Airway epithelial cell (primary cell): ENCODE data around the gene SELENOM. TPM values are rescaled to one million over a fixed set of nuclear protein-coding genes. Genes with fewer than 3 reads are reported as not detected.

Experiments used
- total RNA-seq: library from RNA; depleted of rRNA; stranded (reverse); fragments of >200 nt; gene quantifications from 2 replicates; pipeline ENCODE4 v1.2.3, GENCODE V29; 2015

The SELENOM gene, protein sequence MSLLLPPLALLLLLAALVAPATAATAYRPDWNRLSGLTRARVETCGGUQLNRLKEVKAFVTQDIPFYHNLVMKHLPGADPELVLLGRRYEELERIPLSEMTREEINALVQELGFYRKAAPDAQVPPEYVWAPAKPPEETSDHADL
- 31.0 and 49.9 TPM in 2 replicates for total RNA-seq

DNA sequence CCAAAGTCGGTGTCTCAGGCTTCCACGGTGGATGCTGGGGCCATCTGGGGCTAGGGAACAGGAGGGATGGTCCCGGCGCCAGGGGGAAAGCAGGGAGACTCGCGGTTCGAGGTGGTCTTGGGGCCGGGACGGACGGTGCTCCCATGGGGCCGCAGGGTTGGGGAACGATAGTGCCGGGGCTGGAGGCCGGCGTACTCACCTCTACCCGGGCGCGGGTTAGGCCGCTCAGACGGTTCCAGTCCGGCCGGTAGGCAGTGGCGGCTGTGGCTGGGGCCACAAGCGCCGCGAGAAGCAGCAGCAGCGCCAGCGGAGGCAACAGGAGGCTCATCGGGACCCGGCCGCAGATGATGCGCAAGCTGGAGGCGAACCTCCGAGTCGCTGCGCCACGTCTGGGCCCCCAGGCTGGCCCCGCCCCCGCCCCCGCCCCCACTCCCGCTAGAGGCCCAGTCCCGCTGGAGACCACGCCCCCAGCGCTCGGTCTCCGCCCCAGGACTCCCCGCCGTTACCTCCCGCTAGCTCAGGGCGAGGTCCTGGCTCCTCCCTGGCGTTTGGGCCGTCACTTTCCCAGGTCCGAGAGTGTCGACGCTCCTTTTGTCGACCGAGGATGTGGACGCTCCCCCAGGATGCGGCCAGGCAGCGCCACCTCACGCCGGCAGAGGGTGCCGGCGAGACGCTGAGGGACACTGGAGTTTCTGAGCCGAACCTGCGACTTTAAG, at the start of gene SELENOM:
SELENOM (minus strand) TSS at position 391 of the 716 bp plus-strand sequence; CDS start at position 328, 63 bp downstream.

DNA sequence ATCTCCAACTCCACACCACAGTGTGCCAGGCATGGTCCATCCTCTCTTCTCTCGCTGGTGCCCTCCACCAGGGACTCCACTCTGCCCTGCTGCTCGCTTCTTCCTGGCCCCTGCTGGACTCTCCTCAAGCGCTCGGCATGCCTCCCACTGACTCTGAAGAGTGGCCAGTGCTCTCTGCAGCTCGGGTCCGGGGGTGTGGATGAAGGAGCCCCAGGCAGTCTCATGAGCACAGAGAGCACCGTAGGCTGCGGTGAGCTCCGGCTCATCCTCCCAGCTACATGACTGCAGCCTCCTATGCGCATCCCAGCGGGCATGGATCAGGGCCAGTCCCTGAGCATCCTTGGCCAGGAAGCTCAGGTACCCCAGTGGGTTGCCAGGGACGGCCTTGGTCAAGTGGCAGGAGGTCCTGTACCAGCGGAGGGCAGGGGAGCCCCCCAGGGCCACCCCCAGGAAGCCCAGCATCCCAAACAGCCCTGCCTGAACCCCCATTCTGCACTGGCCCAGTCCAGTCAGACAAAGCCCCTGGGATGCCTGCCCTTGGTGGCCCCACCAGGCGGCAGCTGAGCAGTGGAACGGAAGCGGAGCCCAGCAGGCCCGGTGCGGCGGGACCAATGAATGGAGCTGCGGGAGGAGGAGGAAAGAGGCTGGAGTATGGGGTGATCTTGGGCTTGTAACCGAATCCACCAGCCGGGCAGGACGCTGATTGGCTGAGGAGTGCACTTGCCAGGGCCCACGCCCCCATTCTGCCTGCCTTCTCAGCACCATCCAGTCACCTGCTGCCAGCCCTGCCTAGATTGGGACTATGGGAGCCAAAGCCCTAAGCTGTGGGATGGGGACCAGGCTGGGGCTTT, 32.7 kb upstream of the SELENOM start, which contains the start of gene PLA2G3:
PLA2G3 (minus strand) TSS at position 643 of the 851 bp plus-strand sequence; CDS start at position 489, 154 bp downstream.

DNA sequence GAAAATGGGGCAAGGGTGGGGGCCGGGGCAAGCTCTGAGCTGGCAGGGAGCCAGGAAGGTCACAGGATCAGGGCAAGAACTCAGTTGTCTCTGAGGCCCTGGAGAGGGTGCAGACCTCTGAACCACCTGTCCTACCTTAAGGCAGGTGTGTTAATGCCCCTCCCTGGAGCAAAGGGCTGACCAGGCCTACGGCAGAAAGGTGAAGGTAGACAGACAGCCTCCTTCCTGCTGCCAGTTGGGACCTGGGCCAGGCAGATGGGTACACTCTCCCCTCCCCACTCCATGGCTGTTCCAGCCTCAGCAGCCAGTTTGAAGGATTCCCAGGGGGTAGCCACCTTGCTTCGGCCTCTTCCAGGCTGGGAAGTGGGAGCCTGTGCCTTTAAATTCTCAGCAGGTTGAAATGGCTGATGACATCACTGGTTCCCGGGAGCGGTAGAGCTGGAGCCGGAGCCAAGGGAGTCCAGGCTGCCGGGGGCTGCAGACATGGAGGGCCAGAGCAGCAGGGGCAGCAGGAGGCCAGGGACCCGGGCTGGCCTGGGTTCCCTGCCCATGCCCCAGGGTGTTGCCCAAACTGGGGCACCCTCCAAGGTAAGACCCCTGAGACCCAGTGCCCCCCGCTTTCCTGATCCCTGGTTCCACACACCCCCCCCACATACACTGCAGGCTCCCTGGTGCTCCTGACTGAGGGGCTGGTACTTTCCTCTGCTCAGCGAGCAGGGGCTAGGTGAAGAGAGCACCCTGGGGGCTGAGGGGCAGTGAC, 15.3 kb upstream of the SELENOM start, which contains the start of gene INPP5J:
INPP5J (plus strand) TSS at position 435 of the 760 bp plus-strand sequence; CDS start at position 484, 49 bp downstream.

DNA sequence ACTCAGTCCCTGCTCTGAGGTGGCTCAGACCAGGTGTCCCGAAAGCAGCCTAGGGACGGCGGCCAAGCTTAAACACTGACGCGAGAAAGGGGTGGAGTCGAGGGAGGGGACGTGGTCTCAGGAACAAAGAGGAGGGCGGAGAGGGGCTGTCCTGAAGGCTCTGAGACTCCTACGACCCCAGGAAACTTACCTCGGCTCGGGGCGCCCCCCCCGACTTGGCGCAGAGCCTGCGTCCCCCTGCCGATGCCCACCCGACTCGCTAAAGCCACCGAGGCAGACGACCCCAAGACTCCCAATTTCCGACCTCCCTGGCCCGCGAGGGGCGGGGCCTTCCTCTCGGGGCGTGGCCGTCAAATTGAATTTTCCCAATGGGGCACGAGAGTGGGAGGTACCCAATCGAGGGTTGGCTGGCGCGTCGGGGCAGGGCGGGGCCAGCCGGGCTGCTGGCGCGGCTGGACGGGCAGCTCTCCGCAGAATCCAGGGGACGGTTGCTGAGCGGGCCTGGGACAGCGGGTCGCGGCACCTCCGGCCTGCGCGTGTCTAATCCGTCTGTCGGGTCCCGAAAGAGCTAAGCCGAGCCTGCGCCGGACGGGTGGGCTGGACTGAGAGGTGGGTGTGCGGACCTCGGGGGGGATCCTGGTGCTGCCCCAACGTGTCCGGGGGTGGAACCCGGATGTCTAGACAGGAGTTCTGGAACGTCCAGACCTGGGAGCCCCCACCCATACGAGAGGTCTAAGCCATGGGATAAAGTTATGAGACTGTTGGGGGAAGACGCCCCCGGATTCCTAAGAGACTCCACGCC, 26.3 kb downstream of the SELENOM start, which contains the start of gene SMTN:
SMTN (plus strand) TSS at position 471 of the 802 bp plus-strand sequence. CDS start 1,941 bp downstream, outside the sequence.

Other genes starting within 250 kb of the SELENOM start
- gene MORC2, start 138.8 kb downstream of the SELENOM start, total RNA-seq = 7.3 and 10.6 TPM in 2 replicates
- 29.3 and 36.5 TPM in 2 replicates for gene TUG1, start 138.3 kb downstream of the SELENOM start, total RNA-seq
- gene SMTN, start 26.2 kb downstream of the SELENOM start, total RNA-seq = 180 and 218 TPM in 2 replicates
- gene INPP5J, start 15.4 kb upstream of the SELENOM start, total RNA-seq = 2.2 and 2.4 TPM in 2 replicates
- 2.8 and 3.4 TPM in 2 replicates for gene PLA2G3, start 32.9 kb upstream of the SELENOM start, total RNA-seq
- gene RNF185, start 52.6 kb upstream of the SELENOM start, total RNA-seq = 16.1 and 22.3 TPM in 2 replicates
- gene LIMK2, start 104.7 kb upstream of the SELENOM start, total RNA-seq = 103 and 132 TPM in 2 replicates
- 22.2 and 25.8 TPM in 2 replicates for gene PIK3IP1, start 184.9 kb upstream of the SELENOM start, total RNA-seq
- 10.5 and 12.7 TPM in 2 replicates for gene PATZ1, start 238.8 kb upstream of the SELENOM start, total RNA-seq